Left ventricle myocardium inferior (tissue), 1 donor: ENCODE results near the gene RUNX2. TPM values are rescaled to one million over a fixed set of nuclear protein-coding genes. Genes with fewer than 3 reads are reported as not detected.

Source experiments
- DNase-seq: peaks from one replicate; pipeline ENCODE4 v3.0.0-alpha.2; 2020
- H3K27ac ChIP-seq: fragments of 200-600 bp; replicated peaks from 2 replicates; pipeline ENCODE4 v1.8.0; 2021
- H3K27me3 ChIP-seq: fragments of 200-600 bp; 2 replicates; pipeline ENCODE4 v1.8.0; 2021; ENCODE audit warnings: low read depth
- H3K36me3 ChIP-seq: fragments of 200-600 bp; 2 replicates; pipeline ENCODE4 v1.8.0; 2021
- H3K4me1 ChIP-seq: fragments of 200-600 bp; 2 replicates; pipeline ENCODE4 v1.8.0; 2021
- H3K4me3 ChIP-seq: fragments of 200-600 bp; 2 replicates; pipeline ENCODE4 v1.8.0; 2021; ENCODE audit warnings: mild to moderate bottlenecking, moderate library complexity
- H3K9me3 ChIP-seq: fragments of 200-600 bp; replicated peaks from 2 replicates; pipeline ENCODE4 v1.8.0; 2021
- CTCF ChIP-seq: fragments of 200-600 bp; IDR thresholded peaks from 2 replicates; pipeline ENCODE4 v1.8.0; 2021; ENCODE audit warnings: antibody characterized with exemption, mild to moderate bottlenecking, borderline replicate concordance
- intact Hi-C: fragments of 100-400 bp; cut with micrococcal nuclease; formaldehyde crosslinking; loops from one replicate; pipeline ENCODE4 v1.11.0; 2022
- total RNA-seq: library from RNA; stranded (reverse); fragmentation: NEBNext Ultra II Directional; extraction: Animal tissue kit (Norgen Biotek cat#: 25700); gene quantifications from one replicate; pipeline ENCODE4 v1.2.1, GENCODE V29; 2021
- donor health status: DM: no; HTN: yes; CAD: no; lungs with severe emphysema.

RUNX2 gene
- total RNA-seq, 1 donor from 2014 or later = 0.38 TPM

GRCh38 chr6:45648262-45648620, 320.1 kb downstream of the RUNX2 start:
- no peak overlapping the region for H3K4me3 ChIP-seq
- no peaks in the 10 kb centered on the region for H3K4me1 ChIP-seq
- H3K36me3 ChIP-seq = no peaks in the 10 kb centered on the region
- H3K9me3 ChIP-seq = no peaks in the 10 kb centered on the region
- H3K27ac ChIP-seq = no peak overlapping the region
- DNase-seq = no peak
- peaks cover 27% of the 10 kb centered on the region for H3K27me3 ChIP-seq
- intact Hi-C loops = no loop called here
- TF ChIP-seq CTCF = no peak

- H3K36me3 ChIP-seq = no peaks in the 10 kb centered on the region
- H3K27ac ChIP-seq = no peak overlapping the region
- H3K4me1 ChIP-seq = no peaks in the 10 kb centered on the region
- no peak for TF ChIP-seq CTCF
- no peaks in the 10 kb centered on the region for H3K9me3 ChIP-seq
- peaks cover 26% of the 10 kb centered on the region for H3K27me3 ChIP-seq
- no peak overlapping the region for H3K4me3 ChIP-seq
- no peak for DNase-seq
- intact Hi-C loops = no loop called here
These were observed 322.5 kb downstream of the RUNX2 start for GRCh38 chr6:45650524-45651135.

- H3K4me1 ChIP-seq = no peaks in the 10 kb centered on the region
- H3K9me3 ChIP-seq = no peaks in the 10 kb centered on the region
- intact Hi-C loops = no loop called here
- H3K27me3 ChIP-seq = peaks cover 29% of the 10 kb centered on the region
- no peak for TF ChIP-seq CTCF
- no peaks in the 10 kb centered on the region for H3K36me3 ChIP-seq
- H3K4me3 ChIP-seq = no peak overlapping the region
- H3K27ac ChIP-seq = no peak overlapping the region
- DNase-seq = no peak
These were observed 323.2 kb downstream of the RUNX2 start for GRCh38 chr6:45651301-45651700.

GRCh38 chr6:45652416-45652815, 324.3 kb downstream of the RUNX2 start:
- Histone ChIP-seq H3K4me1 (no peaks in the 10 kb centered on the region), H3K9me3 (no peaks in the 10 kb centered on the region), H3K4me3 (no peak overlapping the region), H3K36me3 (no peaks in the 10 kb centered on the region), H3K27ac (no peak overlapping the region), H3K27me3 (peaks cover 41% of the 10 kb centered on the region)
- intact Hi-C loops = no loop called here
- no peak for DNase-seq
- TF ChIP-seq CTCF = no peak

GRCh38 chr6:45653117-45653883, 325.2 kb downstream of the RUNX2 start:
- H3K27ac ChIP-seq = no peak overlapping the region
- intact Hi-C loops = no loop called here
- H3K4me1 ChIP-seq = no peaks in the 10 kb centered on the region
- peaks cover 43% of the 10 kb centered on the region for H3K27me3 ChIP-seq
- no peaks in the 10 kb centered on the region for H3K36me3 ChIP-seq
- no peak for DNase-seq
- TF ChIP-seq CTCF = no peak
- no peaks in the 10 kb centered on the region for H3K9me3 ChIP-seq
- H3K4me3 ChIP-seq = no peak overlapping the region
